Left ventricle myocardium inferior (tissue), 1 donor: ENCODE results near the gene THSD7A. TPM values are rescaled to one million over a fixed set of nuclear protein-coding genes. Genes with fewer than 3 reads are reported as not detected.

Experiments
- DNase-seq: peaks from one replicate; pipeline ENCODE4 v3.0.0-alpha.2; 2020
- H3K27ac ChIP-seq: fragments of 200-600 bp; replicated peaks from 2 replicates; pipeline ENCODE4 v1.8.0; 2021
- H3K27me3 ChIP-seq: fragments of 200-600 bp; 2 replicates; pipeline ENCODE4 v1.8.0; 2021; ENCODE audit warnings: low read depth
- H3K36me3 ChIP-seq: fragments of 200-600 bp; 2 replicates; pipeline ENCODE4 v1.8.0; 2021
- H3K4me1 ChIP-seq: fragments of 200-600 bp; 2 replicates; pipeline ENCODE4 v1.8.0; 2021
- H3K4me3 ChIP-seq: fragments of 200-600 bp; 2 replicates; pipeline ENCODE4 v1.8.0; 2021; ENCODE audit warnings: mild to moderate bottlenecking, moderate library complexity
- H3K9me3 ChIP-seq: fragments of 200-600 bp; replicated peaks from 2 replicates; pipeline ENCODE4 v1.8.0; 2021
- CTCF ChIP-seq: fragments of 200-600 bp; IDR thresholded peaks from 2 replicates; pipeline ENCODE4 v1.8.0; 2021; ENCODE audit warnings: antibody characterized with exemption, mild to moderate bottlenecking, borderline replicate concordance
- intact Hi-C: fragments of 100-400 bp; cut with micrococcal nuclease; formaldehyde crosslinking; loops from one replicate; pipeline ENCODE4 v1.11.0; 2022
- total RNA-seq: library from RNA; stranded (reverse); fragmentation: NEBNext Ultra II Directional; extraction: Animal tissue kit (Norgen Biotek cat#: 25700); gene quantifications from one replicate; pipeline ENCODE4 v1.2.1, GENCODE V29; 2021
- donor health status: DM: no; HTN: yes; CAD: no; lungs with severe emphysema.

THSD7A gene
- total RNA-seq, 1 donor from 2014 or later: 1.6 TPM

- Histone ChIP-seq H3K4me3 (no peak overlapping the region), H3K4me1 (no peaks in the 10 kb centered on the region), H3K27me3 (no peaks in the 10 kb centered on the region), H3K9me3 (no peaks in the 10 kb centered on the region), H3K27ac (no peak overlapping the region), H3K36me3 (no peaks in the 10 kb centered on the region)
- peak; percentile 79 for TF ChIP-seq CTCF
- intact Hi-C loops: loop anchor here (5.0 to 10.0 kb wide), 2 partner anchors 895 to 1067 kb away; no protein-coding TSS in a partner anchor
- no peak for DNase-seq
Measured at GRCh38 chr7:11427686-11428273, 404.2 kb downstream of the THSD7A start.

GRCh38 chr7:11424006-11424405, 408.0 kb downstream of the THSD7A start:
- Histone ChIP-seq H3K4me1 (no peaks in the 10 kb centered on the region), H3K27me3 (no peaks in the 10 kb centered on the region), H3K36me3 (no peaks in the 10 kb centered on the region), H3K4me3 (no peak overlapping the region), H3K27ac (no peak overlapping the region), H3K9me3 (peaks cover 9% of the 10 kb centered on the region)
- intact Hi-C loops: loop anchor here (10.0 kb wide), 1 partner anchor 1071 kb away; no protein-coding TSS in a partner anchor
- no peak for TF ChIP-seq CTCF
- no peak for DNase-seq

GRCh38 chr7:11420049-11420448, 411.9 kb downstream of the THSD7A start:
- no peaks in the 10 kb centered on the region for H3K4me1 ChIP-seq
- no peak overlapping the region for H3K4me3 ChIP-seq
- peaks cover 9% of the 10 kb centered on the region for H3K9me3 ChIP-seq
- no peaks in the 10 kb centered on the region for H3K36me3 ChIP-seq
- intact Hi-C loops: loop anchor here (10.0 kb wide), 1 partner anchor 1075 kb away; no protein-coding TSS in a partner anchor
- H3K27ac ChIP-seq: no peak overlapping the region
- no peak for DNase-seq
- no peaks in the 10 kb centered on the region for H3K27me3 ChIP-seq
- TF ChIP-seq CTCF: no peak

GRCh38 chr7:11416641-11417458, 415.1 kb downstream of the THSD7A start:
- no peaks in the 10 kb centered on the region for H3K27me3 ChIP-seq
- no peak overlapping the region for H3K4me3 ChIP-seq
- peaks cover 5% of the 10 kb centered on the region for H3K36me3 ChIP-seq
- no peak overlapping the region for H3K27ac ChIP-seq
- intact Hi-C loops: no loop called here
- peaks cover 21% of the 10 kb centered on the region for H3K9me3 ChIP-seq
- no peaks in the 10 kb centered on the region for H3K4me1 ChIP-seq
- DNase-seq: no peak
- no peak for TF ChIP-seq CTCF

- Histone ChIP-seq H3K4me3 (no peak overlapping the region), H3K27me3 (no peaks in the 10 kb centered on the region), H3K36me3 (peaks cover 5% of the 10 kb centered on the region), H3K9me3 (peaks cover 13% of the 10 kb centered on the region), H3K4me1 (no peaks in the 10 kb centered on the region), H3K27ac (no peak overlapping the region)
- no peak for DNase-seq
- TF ChIP-seq CTCF: no peak
- intact Hi-C loops: no loop called here
Measured at GRCh38 chr7:11415101-11415500, 416.9 kb downstream of the THSD7A start.
